Glomerular visceral epithelial cell (primary cell): Measurements from ENCODE around the gene ASCC3.
"Not testable (repeated sequence)": the region's sequence is repeated elsewhere in the genome, so short reads cannot be mapped to it uniquely, and the experiment has no call there.

Source experiments
- DNase-seq: peaks from one replicate; pipeline ENCODE4 v3.0.0-alpha.2; 2016; ENCODE audit errors: extremely low spot score

ASCC3 gene

DNA sequence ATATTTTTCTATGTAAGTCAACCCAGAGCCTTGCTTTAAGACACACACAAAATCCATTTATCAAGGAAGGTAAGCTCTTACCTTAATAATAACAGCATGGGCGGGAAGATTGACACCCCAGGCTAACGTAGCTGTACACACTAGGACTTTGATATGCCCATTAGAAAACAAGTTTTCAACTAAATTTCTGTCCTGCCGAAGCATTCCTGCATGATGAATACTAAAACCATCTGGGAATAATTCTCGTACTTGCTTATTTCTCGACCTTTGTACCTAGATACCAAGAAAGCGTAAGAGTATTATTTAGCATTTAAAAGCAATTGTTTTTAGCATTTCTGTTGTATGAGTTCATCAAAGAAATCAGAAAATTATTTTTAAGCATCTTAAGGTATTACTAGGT, 218.9 kb downstream of the ASCC3 start:
- no peak for DNase-seq

DNA sequence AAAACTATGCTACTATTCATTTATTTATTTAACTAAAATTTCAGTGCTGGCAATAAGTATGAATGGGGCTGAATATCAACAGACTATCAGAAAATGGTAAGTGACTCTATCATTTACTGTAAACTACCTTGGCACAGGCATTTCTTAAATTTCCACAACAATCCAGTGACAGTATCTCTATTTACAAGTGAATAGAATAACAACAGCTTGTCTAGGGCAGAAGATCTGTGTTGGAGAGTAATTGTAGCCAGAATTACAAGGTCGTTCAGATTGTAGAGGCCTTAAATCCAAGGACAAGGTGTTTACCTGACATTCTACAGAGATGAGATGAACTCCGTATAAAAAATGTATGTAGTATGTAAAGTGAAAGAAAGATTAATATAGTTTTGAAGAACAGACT, 222.6 kb downstream of the ASCC3 start:
- DNase-seq = no peak

DNA sequence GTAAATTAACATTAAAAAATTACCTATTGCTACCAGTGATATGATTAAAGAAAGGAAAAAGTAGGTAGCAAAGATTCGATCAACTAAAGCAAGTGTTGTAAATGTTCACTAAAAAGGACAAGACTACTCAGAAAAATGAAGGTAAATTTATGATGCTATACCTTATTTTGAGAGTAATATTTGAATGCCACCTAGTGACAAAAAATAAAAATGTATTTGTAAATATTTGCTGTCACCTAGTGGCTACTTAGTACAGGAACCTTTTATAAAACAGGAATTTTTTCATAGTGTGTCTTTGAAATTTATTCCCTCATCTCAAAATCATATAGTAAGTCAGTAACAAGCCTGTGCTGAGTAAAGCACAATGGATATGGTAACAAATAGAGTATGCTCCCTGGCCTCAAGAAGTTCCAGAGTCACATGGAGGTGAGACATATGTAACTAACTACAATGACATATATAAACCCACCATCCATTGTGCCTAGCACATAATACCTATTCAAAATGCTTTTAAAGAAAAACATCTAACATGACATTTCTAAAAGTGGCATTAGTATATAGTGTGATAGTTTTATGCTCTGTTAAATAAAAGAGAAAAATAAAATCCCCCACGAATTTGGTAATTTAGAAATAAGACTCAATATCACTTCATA, 223.3 kb downstream of the ASCC3 start:
- DNase-seq = peak; percentile 25

DNA sequence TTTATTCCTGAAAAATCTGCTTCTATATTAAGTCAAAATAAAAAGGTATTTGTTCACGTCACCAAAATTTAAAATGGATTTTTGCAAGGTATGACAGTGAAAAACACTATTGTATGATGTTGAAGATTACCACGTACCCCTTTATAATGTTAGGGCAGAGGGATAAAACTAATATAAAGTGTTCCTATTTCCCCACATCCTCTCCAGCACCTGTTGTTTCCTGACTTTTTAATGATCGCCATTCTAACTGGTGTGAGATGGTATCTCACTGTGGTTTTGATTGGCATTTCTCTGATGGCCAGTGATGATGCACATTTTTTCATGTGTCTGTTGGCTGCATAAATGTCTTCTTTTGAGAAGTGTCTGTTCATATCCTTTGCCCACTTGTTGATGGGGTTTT, 240.0 kb downstream of the ASCC3 start:
- DNase-seq = not testable (repeated sequence)

DNA sequence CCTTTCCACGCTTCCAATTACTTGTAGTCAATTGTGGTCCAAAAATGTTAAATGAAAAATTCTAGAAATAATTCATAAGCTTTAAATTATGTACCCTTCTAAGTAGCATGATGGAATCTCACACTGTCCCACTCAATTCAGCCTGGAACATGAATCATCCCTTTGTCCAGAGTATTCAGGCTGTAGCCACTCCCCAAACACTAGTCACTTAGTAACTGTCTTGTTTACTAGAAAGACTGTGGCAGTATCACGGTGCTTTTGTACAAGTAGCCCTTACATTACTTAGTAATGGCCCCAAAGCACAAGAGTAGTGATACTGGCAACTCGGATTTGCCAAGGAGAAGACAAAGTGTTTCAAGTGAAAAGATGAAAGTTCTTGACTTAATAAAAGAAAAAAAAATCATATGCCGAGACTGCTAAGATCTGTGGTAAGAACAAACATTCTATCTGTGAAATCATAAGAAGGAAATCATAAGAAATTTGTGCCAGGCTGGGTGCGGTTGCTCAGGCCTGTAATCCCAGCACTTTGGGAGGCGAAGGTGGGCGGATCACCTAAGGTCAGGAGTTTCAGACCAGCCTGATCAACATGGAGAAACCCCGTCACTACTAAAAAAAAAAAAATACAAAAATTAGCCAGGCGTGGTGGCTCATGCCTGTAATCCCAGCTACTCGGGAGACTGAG, 247.9 kb downstream of the ASCC3 start:
- peak; percentile 79 for DNase-seq

DNA sequence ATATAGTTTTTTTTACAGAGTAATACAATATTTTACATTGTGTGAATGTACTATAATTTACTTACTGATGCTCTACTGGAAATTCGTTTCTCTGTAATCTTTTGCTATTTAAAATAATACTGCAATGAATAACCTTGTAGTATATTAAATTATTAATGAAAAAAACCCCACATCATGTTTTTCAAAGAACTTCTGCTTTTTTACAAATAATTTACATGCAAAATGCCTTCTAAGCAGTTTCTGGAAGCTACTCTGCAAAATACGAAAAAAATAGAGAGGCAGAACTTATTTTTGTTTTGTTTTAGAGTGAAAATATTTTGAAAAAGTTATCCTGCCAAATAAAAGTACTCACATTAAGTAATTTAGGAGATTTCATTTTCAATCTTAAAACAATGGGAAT, 250.6 kb downstream of the ASCC3 start:
- no peak for DNase-seq

DNA sequence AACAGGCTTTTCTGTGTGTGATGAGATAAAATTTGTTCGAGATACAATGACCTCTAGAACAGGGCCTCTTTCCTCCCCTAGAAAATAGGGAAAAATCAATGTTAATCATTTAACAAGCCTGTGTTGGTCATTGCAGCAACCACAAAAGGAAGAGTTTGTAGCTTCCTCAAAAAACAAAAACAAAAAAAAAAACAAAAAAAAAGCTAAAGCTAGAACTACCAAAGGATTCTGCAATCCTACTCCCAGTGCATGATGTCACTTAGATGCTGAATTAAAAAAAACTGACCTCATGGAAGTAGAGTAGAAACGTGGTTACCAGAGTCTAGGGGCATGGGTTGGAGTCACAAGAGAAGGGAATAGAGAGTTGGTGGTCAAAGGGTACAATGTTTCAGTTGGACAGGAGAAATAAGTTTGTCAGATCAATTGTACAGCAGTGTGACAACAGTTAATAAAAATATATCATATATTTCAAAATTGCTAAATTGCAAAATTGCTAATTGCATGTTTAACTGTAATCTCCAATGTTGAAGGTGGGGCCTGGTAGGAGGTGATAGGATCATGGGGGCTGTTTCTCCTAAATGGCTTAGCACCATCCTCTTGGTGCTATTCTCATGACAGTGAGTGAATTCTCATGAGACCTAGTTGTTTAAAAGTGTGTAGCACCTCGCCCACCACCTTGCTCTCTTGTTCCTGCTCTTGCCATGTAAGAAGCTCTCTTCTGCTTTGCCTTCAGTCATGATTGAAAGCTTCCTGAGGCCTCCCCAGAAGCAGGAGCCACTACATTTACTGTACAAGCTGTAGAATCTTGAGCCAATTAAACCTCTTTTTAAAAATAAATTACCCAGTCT, 253.0 kb downstream of the ASCC3 start:
- DNase-seq = no peak

DNA sequence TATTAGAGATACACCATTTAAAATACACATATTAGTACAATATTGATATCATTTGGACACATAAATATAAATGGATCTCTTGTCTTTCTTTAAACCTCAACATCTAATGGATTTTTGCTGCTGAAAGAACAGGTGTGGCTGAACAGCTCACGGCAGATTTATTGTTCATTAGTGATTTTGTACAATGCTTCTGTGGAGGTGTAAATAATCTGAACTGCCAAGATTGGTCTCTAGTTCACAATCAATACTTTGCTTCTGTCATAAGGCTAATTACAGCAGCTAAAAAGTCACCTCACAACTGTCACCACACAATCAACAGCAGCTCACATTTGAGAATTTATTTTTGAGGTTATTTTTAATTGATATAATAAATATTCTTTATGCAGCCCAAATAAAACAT, 254.4 kb downstream of the ASCC3 start:
- no peak for DNase-seq

DNA sequence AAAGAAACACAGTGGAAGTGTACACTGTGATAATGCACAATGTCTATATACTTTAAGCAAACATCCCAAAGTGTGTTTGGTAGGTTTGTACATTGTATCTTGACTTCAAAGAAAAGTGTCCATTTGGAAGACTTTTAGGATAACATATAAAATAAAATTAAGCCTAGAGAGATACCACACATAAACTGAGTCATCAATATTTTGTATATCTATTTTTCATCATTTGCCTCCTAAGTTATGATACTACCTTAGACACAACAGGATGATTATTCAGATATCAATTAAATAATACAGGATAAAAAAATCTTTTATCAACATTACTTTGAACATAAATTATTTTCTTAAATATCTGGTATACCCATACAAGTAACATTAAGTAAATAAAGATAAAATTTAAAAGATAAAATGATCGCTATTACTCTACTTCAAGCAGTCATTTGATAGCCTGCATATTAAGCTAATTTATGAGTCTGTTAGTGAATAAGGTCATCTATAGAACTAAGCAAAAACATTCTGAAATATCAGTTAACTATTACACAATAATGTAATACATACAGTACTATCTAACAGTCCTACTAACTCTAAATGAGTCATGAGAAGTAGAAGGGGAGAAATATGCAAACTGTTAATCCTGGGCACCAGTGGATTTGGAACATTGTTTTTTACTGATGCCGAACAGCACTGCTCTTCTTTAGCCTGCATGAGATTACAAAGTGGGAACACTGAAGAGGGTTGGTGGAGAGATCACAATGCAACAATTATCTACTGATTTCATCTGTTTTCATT, 258.0 kb downstream of the ASCC3 start:
- DNase-seq = no peak

DNA sequence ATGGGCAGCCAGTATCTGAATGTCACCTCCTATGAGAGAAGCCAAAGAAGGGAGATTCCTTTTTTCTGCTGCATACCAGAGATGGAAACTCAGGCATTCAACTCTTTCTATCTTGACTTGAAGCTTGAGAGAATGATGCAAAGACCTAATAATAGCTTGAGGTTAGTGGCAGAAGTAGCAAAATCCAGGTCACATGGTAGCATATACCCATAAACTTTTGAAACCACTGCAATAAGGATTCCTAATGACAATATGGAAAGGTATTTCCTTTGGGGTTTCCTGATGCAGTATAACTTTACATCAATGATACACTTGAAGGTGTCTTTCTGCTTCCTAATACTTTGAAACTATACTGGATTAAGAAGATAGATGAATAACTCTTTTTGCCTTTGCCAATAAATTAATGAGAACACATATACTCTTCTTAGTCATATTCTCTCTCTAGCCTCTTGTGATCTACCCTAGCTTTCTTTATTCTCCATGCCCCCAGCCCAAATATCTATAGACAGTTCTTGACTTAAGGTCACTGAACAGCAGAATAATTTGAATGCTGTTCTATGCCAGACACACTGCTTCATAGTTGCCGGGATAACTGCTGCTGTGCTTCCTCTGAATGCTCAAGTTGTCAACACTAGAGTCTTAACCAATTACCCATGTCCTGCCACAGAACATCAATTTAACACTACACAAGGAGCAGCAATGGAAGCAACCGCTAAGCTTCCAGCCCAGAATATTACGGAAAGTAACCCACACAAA, 260.9 kb downstream of the ASCC3 start:
- peak; percentile 74 for DNase-seq

DNA sequence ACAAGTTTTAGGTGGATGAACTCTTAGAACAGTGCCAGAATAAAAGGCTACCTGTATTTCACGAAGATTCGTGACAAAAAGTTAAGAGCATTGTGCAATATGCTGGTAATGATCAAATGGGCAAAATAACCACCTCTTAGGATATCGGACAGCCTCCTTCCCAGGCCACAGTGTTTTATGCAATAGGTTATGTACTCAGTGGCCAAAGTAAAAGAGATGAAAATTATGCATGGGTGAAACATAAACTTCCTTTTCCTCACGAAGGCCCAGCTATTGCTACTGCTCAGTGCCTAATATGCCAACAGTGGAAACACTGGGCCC, 262.8 kb downstream of the ASCC3 start:
- DNase-seq = no peak

DNA sequence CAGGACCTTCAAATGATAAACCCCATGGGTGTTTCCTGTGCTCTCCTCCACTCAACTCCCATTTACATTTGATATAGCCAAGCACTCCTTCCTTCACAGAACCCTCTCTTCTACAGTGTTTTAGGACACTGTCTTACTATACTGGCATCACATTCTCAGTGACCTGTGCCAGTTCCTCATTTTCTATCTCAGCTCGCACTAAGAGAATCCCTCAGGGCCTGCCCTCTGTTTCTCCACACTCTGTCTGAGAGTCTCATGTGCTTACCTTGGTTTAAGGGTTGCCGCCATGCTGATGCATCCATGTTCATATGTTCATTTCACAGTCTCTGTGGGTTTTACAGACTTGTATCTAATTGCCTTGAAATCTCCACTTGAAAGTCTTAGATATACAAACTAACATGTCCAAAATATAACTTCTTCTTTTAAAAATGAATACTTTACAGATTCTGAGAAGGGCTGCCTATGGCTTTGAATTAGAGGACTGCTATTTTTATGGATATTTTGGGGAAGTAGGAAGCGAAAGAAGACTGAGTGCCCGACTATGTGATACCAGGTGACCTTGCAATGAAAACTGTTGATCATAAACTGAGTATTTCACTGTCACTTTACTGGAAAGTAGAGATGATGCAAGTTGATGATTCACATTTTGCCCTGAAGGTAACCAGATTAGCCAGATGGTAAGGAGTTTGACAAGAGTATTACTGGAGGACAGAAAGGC, 263.3 kb downstream of the ASCC3 start:
- peak; percentile 11 for DNase-seq

DNA sequence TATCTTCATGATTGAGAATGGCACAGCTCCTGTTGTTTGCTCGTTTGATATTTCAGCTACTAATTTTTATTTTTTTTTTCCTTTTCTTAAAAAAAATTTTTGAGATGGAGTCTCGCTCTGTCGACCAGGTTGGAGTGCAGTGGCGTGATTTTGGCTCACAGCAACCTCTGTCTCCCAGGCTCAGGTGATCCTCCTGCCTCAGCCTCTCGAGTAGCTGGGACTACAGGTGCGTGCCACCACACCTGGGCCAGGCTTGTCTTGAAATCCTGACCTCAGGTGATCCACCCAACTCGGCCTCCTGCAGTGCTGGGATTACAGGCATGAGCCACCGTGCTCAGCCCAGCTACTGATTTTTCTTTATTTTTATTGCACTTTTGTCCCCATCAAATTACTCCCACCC, 266.2 kb downstream of the ASCC3 start:
- DNase-seq = no peak

DNA sequence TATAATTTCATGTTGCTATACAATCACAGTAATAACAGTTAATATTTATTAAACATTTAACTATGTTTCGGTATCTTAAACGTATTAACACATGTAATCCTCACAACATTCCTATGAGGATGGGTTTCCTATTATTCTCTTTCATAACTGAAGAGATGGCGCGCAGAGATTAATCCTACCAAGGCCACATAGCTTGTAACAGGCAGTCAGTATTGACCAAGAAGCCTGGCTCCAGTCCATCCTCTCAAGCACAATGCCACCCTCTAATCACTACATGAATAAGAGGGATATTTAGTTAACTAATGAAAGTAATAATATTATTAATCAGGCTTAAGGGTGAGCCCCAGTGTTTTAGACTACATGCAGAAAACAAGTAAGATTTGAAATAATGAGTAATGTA, 266.7 kb downstream of the ASCC3 start:
- no peak for DNase-seq

DNA sequence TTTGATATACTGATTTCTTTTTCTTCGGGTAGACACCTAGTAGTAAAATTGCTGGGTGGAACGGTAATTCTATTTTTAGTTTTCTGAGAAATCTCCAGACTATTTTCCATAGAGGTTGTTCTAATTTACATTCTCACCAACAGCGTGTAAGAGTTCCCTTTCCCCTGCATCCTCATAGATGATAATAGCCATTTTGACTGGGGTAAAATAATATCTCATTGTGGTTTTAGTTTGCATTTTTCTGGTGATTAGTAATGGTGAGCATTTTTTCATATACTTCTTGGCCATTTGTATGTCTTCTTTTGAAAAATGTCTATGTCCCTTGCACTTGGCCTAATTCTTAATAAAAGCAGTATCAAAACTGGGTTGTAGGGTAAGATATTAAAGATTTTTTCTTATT, 267.5 kb downstream of the ASCC3 start:
- DNase-seq = no peak

DNA sequence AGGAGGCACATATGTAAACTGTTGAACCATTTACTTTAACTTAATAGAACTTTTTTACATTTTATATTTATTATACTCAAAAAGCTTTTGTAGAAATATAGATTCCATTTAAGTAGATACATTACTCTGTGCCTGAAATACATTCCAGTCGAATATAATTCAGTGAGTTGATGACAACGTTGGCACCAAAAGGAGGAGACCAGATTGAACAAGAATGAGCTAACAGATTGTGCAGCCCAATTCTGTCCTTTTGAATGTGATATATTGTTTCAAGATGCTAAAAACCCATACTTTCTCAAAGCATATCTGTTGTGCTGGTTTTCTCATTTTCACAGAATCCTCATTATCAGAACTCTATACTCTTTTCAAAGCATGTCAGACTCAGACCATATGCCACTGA, 269.0 kb downstream of the ASCC3 start:
- no peak for DNase-seq

DNA sequence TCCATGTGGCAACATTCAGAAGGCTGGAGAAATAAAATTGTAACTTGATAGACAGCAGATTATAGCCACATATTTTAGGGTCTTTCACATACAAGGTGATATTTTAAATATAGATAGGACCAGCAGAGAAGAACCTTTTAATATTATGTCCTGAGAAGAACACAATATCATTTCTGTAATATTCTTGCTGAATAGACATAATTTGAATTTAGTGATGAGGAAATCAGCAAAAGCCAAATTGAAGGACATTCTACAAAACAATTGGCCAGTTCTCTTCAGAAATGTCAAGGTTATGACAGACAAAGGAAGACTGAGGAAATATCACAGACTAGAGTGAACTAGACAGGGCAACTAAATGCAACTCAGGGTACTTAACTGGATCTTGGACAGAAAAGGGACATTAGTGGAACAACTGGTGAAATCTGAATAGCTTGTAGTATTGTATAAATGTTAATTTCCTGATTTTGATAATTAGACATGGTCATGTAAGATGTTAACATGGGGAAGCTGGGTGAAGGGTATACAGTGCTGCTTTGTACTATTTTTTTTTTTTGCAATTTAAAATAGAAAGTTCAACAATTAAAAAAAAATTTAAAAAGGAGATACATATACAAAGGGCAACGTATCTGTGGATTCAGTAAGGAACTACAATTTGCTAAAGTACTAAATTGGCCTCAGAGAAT, 281.9 kb downstream of the ASCC3 start:
- DNase-seq = no peak

DNA sequence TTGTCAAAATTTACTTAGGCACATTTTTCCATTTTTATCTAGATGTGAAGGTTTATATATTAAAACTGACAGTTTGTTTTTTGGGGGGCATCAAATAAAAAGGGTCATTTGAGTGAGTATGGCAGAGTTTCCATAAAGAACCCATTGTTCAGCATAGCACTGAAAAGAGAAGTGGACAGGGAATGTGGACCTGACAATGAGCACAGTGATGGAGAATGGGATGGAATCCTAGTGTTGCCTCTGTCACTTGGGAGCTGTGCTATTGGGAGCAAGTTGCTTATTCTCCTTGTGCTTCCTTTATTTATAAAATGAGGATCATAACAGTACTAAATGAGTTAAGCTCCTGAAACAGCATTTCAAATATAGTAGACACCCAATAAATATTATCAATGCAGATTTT, 285.7 kb downstream of the ASCC3 start:
- DNase-seq = no peak

DNA sequence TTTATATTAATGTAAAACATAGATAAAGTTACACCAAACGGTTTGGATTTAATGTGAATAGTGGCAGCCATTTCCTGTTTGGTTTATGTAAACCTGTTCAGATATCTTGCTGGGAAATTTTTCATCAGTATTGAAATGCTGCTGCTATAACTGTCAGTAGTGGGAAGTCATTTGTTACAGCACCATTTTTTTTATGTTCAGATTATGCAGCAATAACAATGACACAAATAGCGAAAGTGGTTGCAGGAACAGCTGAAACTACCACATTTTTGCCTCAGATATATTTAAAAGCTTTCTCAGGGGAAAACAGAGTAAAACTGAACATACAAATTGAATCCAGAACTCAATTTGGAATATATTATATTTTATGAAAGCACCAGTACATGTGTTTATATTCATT, 287.6 kb downstream of the ASCC3 start:
- DNase-seq = no peak

DNA sequence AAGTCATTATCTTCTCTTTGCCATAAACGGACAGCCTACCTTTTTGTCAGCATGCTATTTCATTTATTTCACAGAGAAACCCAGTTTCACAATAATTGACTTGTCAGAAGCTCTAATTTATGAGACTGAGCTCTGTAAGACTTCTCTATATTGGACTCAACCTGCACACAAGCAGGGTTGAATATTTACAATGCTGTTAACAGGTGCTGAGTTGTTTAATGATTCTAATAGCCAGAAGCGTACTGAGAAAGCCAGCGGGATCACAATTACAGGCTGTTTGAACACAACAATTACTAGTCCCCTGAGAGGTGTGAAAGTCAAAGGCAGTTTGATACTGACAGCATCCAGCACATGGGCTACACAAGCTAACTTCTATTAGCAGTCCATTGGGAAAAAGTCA, 288.2 kb downstream of the ASCC3 start:
- DNase-seq = no peak
